Suppressor macrophage treated with lipopolysaccharide for 4 hours (primary cell): ENCODE measurements around the gene NHLRC1.
"Not testable (repeated sequence)": the region's sequence is repeated elsewhere in the genome, so short reads cannot be mapped to it uniquely, and the experiment has no call there.

Experiments
- DNase-seq: peaks from one replicate; pipeline ENCODE4 v3.0.0-alpha.2; 2020

The NHLRC1 gene

GRCh38 chr6:18122128-18123093, at the start of gene NHLRC1:
TSS of gene NHLRC1 (minus strand) at chr6:18122677. CDS start at chr6:18122606, 71 bp downstream.
- DNase-seq: peak; percentile 96

DNA sequence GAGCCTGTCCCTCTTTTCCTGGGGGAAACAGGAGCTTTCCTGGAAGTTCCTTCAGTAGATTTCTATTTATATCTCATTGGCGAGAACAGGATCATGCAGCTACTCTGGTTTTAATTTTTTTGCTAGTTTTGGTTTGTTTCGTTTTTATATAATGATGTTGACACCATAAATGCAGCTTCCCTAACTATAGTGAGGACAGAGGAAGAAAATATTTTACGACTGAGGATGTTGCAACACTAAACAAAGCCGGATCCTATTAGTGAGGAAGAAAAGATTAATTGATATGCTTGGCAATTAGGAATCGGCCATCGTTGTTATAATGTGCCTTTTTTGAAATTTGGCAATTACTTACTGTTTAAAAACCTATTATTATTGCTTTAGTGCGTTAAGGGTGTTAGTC, 49.4 kb upstream of the NHLRC1 start:
- peak; percentile 75 for DNase-seq

DNA sequence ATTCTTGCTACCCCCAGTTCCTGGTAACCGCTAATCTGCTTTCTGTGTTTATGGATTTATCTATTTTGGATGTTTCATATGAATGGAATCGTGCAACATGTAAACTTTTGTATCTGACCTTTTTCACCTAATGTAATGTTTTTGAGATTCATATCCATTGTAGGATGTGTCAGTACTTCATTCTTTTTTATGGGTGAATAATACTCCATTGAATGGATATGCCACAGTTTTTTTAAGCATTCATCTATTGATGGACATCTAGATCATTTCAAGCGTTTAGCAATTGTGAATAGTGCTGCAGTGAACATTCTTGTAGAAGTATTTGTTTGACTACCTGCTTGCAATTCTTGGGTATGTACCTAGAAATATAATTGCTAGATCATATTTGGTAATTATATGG, 45.8 kb upstream of the NHLRC1 start:
- DNase-seq: no peak

GRCh38 chr6:18166312-18167036, 44.0 kb upstream of the NHLRC1 start:
- DNase-seq: peak; percentile 48

DNA sequence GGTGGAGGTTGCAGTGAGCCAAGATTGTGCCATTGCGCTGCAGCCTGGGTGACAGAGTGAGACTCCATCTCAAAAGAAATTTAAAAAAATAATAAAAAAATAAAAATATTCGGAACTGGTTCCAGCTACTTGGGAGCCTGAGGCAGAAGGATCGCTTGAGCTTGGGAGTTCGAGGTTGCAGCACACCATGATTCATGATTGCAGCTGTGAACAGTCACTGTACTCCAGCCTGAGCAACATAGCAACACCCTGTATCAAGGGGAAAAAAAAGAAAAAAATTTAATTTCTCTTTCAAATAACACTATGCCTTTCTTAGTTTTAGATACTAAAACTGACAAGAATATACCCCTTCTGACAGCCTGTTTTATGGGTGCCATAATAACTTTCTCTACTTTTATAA, 43.3 kb upstream of the NHLRC1 start:
- DNase-seq: no peak

DNA sequence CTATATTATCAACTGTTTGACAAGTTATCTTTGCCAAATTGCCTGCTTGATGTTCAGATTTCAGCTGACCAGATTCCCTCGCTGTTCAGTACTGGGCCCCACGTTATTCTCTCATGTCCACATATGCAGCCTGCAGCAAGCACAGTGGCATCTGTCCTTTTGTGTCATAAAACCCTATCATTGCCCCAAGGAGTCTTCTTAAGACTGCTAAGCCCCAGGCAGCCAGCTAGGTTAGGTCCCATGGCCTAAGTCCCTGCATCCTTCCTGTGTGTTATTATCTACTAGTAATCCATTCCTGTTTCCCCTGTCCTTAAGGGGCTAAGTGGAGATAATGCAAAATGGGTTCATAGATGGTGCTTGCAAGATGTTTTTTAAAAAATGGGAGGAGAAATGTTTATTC, 39.9 kb upstream of the NHLRC1 start:
- no peak for DNase-seq

DNA sequence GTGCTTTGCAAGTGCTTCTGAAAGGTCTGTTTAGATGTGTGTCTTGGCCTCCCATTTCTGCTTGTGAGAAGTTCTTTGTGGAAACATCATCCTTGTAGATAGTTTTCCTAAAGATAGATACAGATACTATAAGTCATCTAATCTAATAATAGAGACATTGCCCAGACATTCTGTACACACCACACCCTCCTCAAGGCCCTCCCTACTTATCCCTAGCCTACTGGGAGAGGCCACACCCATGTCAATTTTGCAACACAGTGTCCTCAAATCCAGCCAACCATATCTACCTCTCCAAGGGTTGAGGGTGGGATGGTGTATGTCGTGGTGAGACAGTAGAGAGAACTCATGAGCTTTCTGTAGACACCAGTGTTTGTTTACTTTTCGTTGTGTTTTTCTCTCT, 39.0 kb upstream of the NHLRC1 start:
- no peak for DNase-seq

DNA sequence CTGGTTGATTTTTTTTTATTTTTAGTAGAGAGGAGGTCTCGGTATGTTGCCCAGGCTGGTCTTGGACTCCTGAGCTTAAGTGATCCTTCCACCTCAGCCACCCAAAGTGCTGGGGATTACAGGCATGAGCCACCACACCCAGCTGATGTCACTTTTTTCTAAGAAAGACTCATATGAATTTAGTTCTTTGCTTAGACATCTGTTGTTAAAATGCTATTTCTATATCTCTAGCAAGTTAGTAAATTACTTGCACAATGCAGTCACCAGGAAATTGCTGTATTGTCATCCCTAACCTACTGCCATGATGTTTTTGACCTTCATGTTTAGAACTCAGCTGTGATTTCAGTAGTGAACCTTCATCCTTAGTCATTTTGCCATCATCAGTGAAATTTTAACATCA, 38.4 kb upstream of the NHLRC1 start:
- peak; percentile 71 for DNase-seq

- DNase-seq: peak; percentile 41
These were observed 33.5 kb upstream of the NHLRC1 start for GRCh38 chr6:18155864-18156421.

- peak; percentile 99 for DNase-seq
These were observed 32.8 kb upstream of the NHLRC1 start, which contains the start of gene KDM1B for GRCh38 chr6:18155150-18155863. TSS of gene KDM1B (plus strand) at chr6:18155422. CDS start at chr6:18159896, 4,474 bp downstream.

DNA sequence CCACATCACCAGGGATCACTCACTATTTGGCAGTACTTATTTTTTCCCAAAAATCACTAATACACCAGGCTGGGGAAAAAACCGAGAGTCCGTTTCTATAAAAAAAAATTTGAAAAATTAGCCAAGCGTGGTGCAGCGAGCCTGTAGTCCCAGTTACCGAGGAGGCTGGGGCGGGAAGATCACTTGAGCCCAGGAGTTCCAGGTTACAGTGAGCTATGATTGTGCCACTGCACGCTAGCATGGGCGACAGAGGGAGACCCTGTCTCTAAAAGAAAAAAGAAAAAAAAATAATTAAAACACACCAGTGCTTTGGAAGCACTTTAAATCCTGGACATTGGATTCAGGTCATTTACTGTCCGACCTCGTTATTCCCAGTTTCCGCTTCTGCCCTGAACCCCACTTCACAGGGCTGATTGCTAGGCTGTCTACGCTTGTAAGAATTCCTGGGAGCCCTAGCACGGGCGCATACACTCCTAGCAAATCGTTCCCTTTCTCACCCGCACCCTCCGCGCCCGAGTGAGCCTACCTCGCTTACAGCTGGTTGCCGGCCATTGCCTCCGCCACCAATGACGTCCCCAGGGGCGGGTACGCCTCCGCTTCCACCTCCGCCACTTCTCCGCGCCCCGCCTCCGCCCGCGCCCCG, 32.2 kb upstream of the NHLRC1 start, which contains the start of gene TPMT:
Gene TPMT (minus strand): TSS at position 571 of the 643 bp plus-strand sequence. CDS start 5,950 bp downstream, outside the sequence.
- DNase-seq: no peak

DNA sequence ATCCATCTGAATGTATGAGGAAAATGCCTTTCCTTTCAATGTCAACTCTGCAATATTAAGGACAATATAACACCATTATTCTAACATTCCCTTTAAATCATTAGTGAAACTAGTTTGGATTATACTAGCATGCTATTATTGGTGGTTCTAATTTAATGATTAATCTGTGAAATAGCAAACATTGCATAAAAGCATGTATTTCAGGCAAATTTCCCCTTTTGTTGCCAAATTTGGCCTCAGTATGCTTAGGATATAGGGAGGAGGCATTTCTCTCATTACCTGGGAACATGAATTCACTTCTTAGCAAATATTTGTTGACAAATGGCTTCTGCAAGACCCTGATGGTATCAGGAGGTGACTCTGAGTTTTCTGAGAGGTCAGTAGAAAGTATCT, 30.8 kb upstream of the NHLRC1 start:
- DNase-seq: no peak

- no peak for DNase-seq
These were observed 29.3 kb upstream of the NHLRC1 start for GRCh38 chr6:18151801-18152200.

DNA sequence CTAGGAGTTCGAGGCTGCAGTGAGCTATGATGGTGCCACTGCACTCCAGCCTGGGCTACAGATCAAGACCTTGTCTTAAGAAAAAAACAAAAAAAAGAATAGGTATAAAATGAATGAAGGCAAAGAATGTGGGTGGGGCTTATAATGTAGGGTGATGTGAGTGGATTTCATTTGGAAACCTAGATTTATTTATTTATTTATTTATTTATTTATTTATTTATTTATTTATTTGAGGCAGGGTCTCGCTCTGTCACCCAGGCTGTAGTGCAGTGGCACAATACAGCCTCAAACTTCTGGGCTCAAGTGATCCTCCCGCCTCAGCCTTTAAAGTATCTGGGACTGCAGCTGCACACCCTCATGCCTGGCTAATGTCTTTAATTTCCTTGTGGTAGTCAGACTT, 28.9 kb upstream of the NHLRC1 start:
- DNase-seq: not testable (repeated sequence)

DNA sequence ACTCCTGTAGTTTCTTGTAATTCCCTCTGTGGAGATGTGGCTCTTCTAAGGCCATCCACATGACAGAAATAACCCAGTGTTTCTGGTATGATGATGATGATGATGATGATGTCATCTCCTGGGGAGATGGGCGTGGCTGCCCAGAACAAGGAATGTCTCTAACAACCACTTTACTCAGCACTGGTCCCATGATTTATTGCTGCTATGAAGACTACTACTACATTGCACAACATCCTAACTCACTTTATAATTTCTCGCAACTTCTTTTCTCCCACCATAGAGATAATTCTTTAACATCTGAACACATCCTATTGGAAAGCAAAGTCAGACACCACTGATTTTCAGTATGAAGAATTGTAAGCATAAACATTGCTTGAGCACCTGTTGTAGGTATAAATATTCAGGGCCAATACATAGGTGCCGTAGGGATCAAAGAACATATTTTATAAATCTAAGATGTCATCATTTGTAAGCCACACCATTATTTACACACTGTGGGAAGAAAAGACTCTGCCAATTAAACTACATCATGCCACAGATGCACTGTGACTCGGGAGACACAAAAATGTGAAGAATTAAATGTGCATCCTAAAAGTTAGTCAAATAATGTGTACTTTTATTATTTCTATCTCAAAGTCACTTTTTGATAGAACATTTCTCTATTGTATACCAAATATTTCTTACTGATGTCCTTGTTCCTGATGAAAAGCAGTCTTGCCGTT, 26.0 kb upstream of the NHLRC1 start:
- DNase-seq: peak; percentile 89

- no peak for DNase-seq
These were observed 25.1 kb upstream of the NHLRC1 start for GRCh38 chr6:18147616-18148015.

GRCh38 chr6:18147160-18147559, 24.7 kb upstream of the NHLRC1 start:
- DNase-seq: no peak

GRCh38 chr6:18142591-18142861, 20.0 kb upstream of the NHLRC1 start:
- DNase-seq: no peak

DNA sequence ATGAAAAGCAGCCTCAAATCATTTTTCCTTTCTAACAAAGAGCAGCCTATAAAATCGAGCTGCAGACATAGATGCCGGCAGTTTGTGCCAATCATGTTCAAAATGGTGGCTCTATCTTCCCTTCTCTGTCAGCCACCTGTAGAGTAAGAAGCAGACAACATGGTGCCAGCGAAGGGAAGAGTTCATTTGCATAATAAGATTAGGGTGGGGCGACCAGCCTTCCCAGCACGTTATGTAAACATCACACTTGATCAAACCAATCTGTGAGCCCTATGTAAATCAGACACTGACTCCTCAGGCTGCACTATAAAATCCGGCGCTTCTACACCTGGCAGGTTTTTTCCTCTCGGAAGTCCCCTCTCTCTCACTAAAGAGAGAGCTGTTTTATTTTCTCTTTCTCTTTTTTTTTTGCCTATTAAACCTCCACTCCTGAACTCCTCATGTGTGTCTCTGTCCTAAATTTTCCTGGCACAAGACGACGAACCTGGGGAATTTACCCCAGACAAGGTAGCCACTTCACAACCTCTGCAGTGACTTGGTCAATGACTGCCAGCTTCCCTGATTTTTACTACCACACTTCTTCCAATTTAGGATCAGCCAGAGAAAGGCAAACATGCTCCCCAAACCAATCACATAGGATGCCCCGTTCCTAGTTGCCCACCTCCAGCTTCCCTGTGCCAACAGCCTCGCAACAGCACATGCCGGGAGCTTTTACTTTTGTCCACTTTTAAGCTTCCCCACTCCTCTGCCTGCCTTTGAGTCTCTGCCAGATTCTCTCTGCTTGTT, 19.5 kb upstream of the NHLRC1 start:
- no peak for DNase-seq

- no peak for DNase-seq
These were observed 17.6 kb upstream of the NHLRC1 start for GRCh38 chr6:18139935-18140621.
